Loucy (cell line): Measurements from ENCODE around the gene SCEL.

Experiments used
- H2AFZ ChIP-seq: fragments of 200-600 bp; sonication (generic); 2 replicates; pipeline ENCODE4 v1.6.0; 2016; ENCODE audit warnings: antibody characterized with exemption, mild to moderate bottlenecking, low read length, moderate library complexity
- H3F3A ChIP-seq: fragments of 200-600 bp; 2 replicates; pipeline ENCODE4 v1.6.0; 2016; ENCODE audit warnings: antibody characterized with exemption, low read depth, mild to moderate bottlenecking
- H3K27me3 ChIP-seq: fragments of 200-600 bp; sonication (generic); 2 replicates; pipeline ENCODE4 v1.6.1; 2014; ENCODE audit warnings: low read length, mild to moderate bottlenecking; ENCODE audit not compliant: insufficient read depth, poor library complexity, severe bottlenecking
- H3K36me3 ChIP-seq: fragments of 200-600 bp; sonication (generic); 2 replicates; pipeline ENCODE4 v1.6.1; 2016; ENCODE audit warnings: low read length; ENCODE audit not compliant: insufficient read depth
- H3K4me1 ChIP-seq: fragments of 200-600 bp; sonication (generic); 2 replicates; pipeline ENCODE4 v1.5.1; 2014; ENCODE audit warnings: low read length, mild to moderate bottlenecking; ENCODE audit not compliant: insufficient read depth, poor library complexity, severe bottlenecking
- H3K4me2 ChIP-seq: fragments of 200-600 bp; sonication (generic); 2 replicates; pipeline ENCODE4 v1.6.0; 2014; ENCODE audit warnings: antibody characterized with exemption, low read length, low read depth, mild to moderate bottlenecking; ENCODE audit not compliant: poor library complexity, severe bottlenecking
- H3K4me3 ChIP-seq: fragments of 200-600 bp; sonication (generic); 2 replicates; pipeline ENCODE4 v1.5.1; 2014; ENCODE audit warnings: low read length, mild to moderate bottlenecking, mixed read lengths; ENCODE audit not compliant: poor library complexity, severe bottlenecking
- H3K79me2 ChIP-seq: fragments of 200-600 bp; sonication (generic); 2 replicates; pipeline ENCODE4 v1.6.1; 2014; ENCODE audit warnings: low read length; ENCODE audit not compliant: insufficient read depth
- H3K9ac ChIP-seq: fragments of 200-600 bp; sonication (generic); 2 replicates; pipeline ENCODE4 v1.6.0; 2014; ENCODE audit warnings: mild to moderate bottlenecking, low read depth, low read length, moderate library complexity; ENCODE audit not compliant: poor library complexity, severe bottlenecking
- H3K9me2 ChIP-seq: fragments of 200-600 bp; sonication (generic); replicated peaks from 2 replicates; pipeline ENCODE4 v1.6.1; 2016; ENCODE audit warnings: low read depth, low read length, mixed read lengths
- H3K9me3 ChIP-seq: fragments of 200-600 bp; sonication (generic); 2 replicates; pipeline ENCODE4 v1.6.1; 2014; ENCODE audit warnings: mild to moderate bottlenecking, antibody characterized with exemption, low read length, low read depth; ENCODE audit not compliant: insufficient read depth
- H4K20me1 ChIP-seq: fragments of 200-600 bp; sonication (generic); 2 replicates; pipeline ENCODE4 v1.6.0; 2014; ENCODE audit warnings: antibody characterized with exemption, low read length, mild to moderate bottlenecking; ENCODE audit not compliant: insufficient read depth, poor library complexity, severe bottlenecking
- EZH2phosphoT487 ChIP-seq: fragments of 200-600 bp; IDR thresholded peaks from 2 replicates; pipeline ENCODE4 v1.6.1; 2018; ENCODE audit warnings: antibody characterized with exemption, mild to moderate bottlenecking, moderate library complexity, borderline replicate concordance
- TF ChIP-seq, protein P1 (sequence below): fragments of 200-600 bp; sonication (generic); conservative IDR thresholded peaks from 2 replicates; pipeline ENCODE4 v1.5.1; 2014; ENCODE audit warnings: mild to moderate bottlenecking, antibody characterized with exemption, low read length

The SCEL gene

DNA sequence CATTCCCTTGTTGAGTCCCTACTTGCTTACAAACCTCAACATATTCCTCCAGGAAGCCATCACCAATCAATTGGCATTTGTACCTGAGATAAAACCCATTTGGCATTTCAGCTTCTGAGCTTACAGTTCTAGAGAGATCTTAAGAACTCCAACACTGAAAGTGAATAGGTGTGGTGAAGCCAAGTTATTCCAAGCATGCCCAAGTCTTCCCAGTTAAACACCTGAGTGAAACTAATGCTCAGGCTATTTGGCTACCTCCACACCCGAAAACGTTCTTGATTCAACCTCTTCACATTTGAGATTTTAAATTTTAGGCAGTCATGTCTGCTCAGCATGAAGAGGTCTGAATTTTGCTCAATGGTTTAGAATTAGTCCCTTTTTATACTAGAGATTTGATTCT, 2.5 kb upstream of the SCEL start:
- no peaks in the 10 kb centered on the region for H4K20me1 ChIP-seq
- no peak overlapping the region for H3K9ac ChIP-seq
- H3K36me3 ChIP-seq = no peaks in the 10 kb centered on the region
- TF ChIP-seq EZH2phosphoT487 = no peak
- TF ChIP-seq, protein P1, sequence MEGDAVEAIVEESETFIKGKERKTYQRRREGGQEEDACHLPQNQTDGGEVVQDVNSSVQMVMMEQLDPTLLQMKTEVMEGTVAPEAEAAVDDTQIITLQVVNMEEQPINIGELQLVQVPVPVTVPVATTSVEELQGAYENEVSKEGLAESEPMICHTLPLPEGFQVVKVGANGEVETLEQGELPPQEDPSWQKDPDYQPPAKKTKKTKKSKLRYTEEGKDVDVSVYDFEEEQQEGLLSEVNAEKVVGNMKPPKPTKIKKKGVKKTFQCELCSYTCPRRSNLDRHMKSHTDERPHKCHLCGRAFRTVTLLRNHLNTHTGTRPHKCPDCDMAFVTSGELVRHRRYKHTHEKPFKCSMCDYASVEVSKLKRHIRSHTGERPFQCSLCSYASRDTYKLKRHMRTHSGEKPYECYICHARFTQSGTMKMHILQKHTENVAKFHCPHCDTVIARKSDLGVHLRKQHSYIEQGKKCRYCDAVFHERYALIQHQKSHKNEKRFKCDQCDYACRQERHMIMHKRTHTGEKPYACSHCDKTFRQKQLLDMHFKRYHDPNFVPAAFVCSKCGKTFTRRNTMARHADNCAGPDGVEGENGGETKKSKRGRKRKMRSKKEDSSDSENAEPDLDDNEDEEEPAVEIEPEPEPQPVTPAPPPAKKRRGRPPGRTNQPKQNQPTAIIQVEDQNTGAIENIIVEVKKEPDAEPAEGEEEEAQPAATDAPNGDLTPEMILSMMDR = no peak
- no peak overlapping the region for H2AFZ ChIP-seq
- H3F3A ChIP-seq = no peaks in the 10 kb centered on the region
- H3K9me3 ChIP-seq = no peaks in the 10 kb centered on the region
- no peaks in the 10 kb centered on the region for H3K27me3 ChIP-seq
- H3K4me1 ChIP-seq = no peaks in the 10 kb centered on the region
- H3K79me2 ChIP-seq = no peaks in the 10 kb centered on the region
- H3K4me2 ChIP-seq = no peak overlapping the region
- H3K4me3 ChIP-seq = no peak overlapping the region
- H3K9me2 ChIP-seq = no peaks in the 10 kb centered on the region

DNA sequence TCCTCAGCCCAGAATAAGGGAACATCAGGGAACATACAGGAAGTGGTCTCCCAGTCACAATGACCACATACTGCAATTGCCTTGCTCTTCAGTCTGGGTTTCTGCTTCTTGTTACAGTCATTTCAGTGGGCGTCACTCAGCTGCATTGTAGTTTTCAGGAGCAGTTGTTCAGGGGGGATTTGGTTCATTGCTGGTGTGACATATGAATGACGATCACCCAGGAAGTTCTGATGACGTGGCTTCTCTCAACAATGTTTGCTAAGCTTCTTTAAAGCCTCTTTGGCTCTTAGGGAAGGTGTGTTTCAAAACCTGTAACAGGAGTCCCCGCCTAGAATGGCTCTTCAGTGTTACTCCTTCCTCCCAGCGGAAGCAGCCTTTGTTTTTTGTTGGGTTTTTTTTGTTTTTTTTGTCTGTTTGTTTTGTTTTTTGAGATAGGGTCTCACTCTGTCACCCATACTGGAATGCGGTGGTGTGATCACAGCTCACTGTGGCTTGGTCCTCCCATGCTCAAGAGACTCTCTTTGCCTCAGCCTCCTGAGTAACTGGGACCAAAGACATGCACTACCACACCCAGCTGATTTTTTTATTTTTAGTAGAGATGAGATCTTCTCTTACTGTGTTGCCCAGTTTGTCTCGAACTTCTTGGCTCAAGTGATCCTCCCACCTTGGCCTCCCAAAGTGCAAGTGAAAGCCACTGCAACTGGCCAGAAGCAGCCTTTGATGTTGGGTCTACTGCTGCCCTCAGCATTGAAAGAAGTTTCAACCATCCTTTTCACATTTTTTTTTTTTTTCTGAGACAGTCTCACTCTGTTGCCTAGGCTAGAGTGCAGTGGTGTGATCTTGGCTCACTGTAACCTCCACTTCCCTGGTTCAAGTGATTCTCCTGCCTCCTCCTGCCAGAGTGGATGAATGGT, 1.4 kb upstream of the SCEL start:
- Histone ChIP-seq H3K79me2 (no peaks in the 10 kb centered on the region), H3K4me3 (no peak overlapping the region), H3K36me3 (no peaks in the 10 kb centered on the region), H3K9ac (no peak overlapping the region), H2AFZ (no peak overlapping the region), H3K4me1 (no peaks in the 10 kb centered on the region), H3K9me2 (no peaks in the 10 kb centered on the region), H3K4me2 (no peak overlapping the region), H4K20me1 (no peaks in the 10 kb centered on the region), H3F3A (no peaks in the 10 kb centered on the region), H3K27me3 (no peaks in the 10 kb centered on the region), H3K9me3 (no peaks in the 10 kb centered on the region)
- TF ChIP-seq, protein P1 = no peak
- TF ChIP-seq EZH2phosphoT487 = no peak

DNA sequence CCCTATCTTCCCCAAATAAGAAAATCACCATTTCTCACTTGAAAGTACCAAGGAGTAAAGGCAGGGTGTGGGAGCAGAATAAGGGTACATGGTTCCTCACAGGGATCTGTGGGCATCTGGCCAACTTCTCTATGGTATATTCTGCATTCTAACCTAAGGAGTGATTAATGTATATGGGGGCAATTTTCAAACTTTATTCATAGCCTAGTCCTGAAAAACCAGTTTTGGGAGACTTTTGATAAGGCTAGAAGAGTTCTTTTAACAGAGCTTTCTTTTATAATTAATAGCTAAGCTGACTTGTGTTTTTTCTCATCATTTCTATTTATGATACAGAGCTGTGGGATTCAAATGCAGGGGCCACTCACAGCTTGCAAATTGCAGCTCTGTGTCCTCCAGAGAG, 852 bp downstream of the SCEL start:
- no peaks in the 10 kb centered on the region for H3K27me3 ChIP-seq
- H3K4me3 ChIP-seq = no peak overlapping the region
- no peaks in the 10 kb centered on the region for H3K36me3 ChIP-seq
- no peaks in the 10 kb centered on the region for H3K9me2 ChIP-seq
- no peak overlapping the region for H2AFZ ChIP-seq
- no peaks in the 10 kb centered on the region for H3K4me1 ChIP-seq
- no peak overlapping the region for H3K4me2 ChIP-seq
- H4K20me1 ChIP-seq = no peaks in the 10 kb centered on the region
- H3K9me3 ChIP-seq = no peaks in the 10 kb centered on the region
- H3K9ac ChIP-seq = no peak overlapping the region
- H3F3A ChIP-seq = no peaks in the 10 kb centered on the region
- H3K79me2 ChIP-seq = no peaks in the 10 kb centered on the region
- TF ChIP-seq, protein P1 = no peak
- TF ChIP-seq EZH2phosphoT487 = no peak
